Smooth muscle cell (in vitro differentiated cells): ENCODE results near the gene AIG1. TPM values are rescaled to one million over a fixed set of nuclear protein-coding genes. Genes with fewer than 3 reads are reported as not detected.

Source experiments
- DNase-seq: peaks from one replicate; lab custom pipeline; 2025; ENCODE audit not compliant: unreplicated experiment; lab: John Stamatoyannopoulos, UW
- H2AFZ ChIP-seq: fragments of 200-600 bp; sonication (generic); 2 replicates; pipeline ENCODE4 v1.6.0; 2016; ENCODE audit warnings: antibody characterized with exemption, low read depth, mild to moderate bottlenecking
- H3F3A ChIP-seq: fragments of 200-600 bp; sonication (generic); 2 replicates; pipeline ENCODE4 v1.6.0; 2017; ENCODE audit warnings: antibody characterized with exemption, low read depth
- H3K27ac ChIP-seq: fragments of 200-600 bp; sonication (generic); 2 replicates; pipeline ENCODE4 v1.5.1; 2016; ENCODE audit warnings: low read depth, mild to moderate bottlenecking
- H3K27me3 ChIP-seq: fragments of 200-600 bp; sonication (generic); 2 replicates; pipeline ENCODE4 v1.6.1; 2016; ENCODE audit warnings: low read depth, mild to moderate bottlenecking
- H3K36me3 ChIP-seq: fragments of 200-600 bp; sonication (generic); 2 replicates; pipeline ENCODE4 v1.5.1; 2016; ENCODE audit warnings: low read depth
- H3K4me1 ChIP-seq: fragments of 200-600 bp; sonication (generic); 2 replicates; pipeline ENCODE4 v1.5.1; 2016; ENCODE audit warnings: low read depth
- H3K4me2 ChIP-seq: fragments of 200-600 bp; sonication (generic); 2 replicates; pipeline ENCODE4 v1.6.0; 2016; ENCODE audit warnings: mild to moderate bottlenecking
- H3K4me3 ChIP-seq: fragments of 200-600 bp; sonication (generic); 2 replicates; pipeline ENCODE4 v1.5.1; 2016; ENCODE audit warnings: mild to moderate bottlenecking
- H3K79me2 ChIP-seq: fragments of 200-600 bp; sonication (generic); 2 replicates; pipeline ENCODE4 v1.6.0; 2016; ENCODE audit warnings: low read depth, mild to moderate bottlenecking
- H3K9ac ChIP-seq: fragments of 200-600 bp; sonication (generic); 2 replicates; pipeline ENCODE4 v1.6.0; 2016; ENCODE audit warnings: low read depth
- H3K9me3 ChIP-seq: fragments of 200-600 bp; sonication (generic); replicated peaks from 2 replicates; pipeline ENCODE4 v1.5.1; 2016; ENCODE audit warnings: low read depth
- H4K20me1 ChIP-seq: fragments of 200-600 bp; sonication (generic); 2 replicates; pipeline ENCODE4 v1.6.0; 2016; ENCODE audit warnings: low read depth
- whole genome bisulfite sequencing: methylation state at CpG from one replicate; pipeline ENCODE4 v1.1.7; 2016; ENCODE audit warnings: low lambda C conversion rate; 5-methylcytosine and 5-hydroxymethylcytosine counted together
- polyA plus RNA-seq: library from polyadenylated mRNA; unstranded; fragments of >200 nt; fragmentation: Nextera tagmentation; extraction: Ambion mirVana; gene quantifications from 2 replicates; pipeline ENCODE4 v1.2.1, GENCODE V29; 2016
- total RNA-seq: library from RNA; depleted of rRNA; stranded (reverse); fragments of >200 nt; gene quantifications from 2 replicates; pipeline ENCODE4 v1.2.3, GENCODE V29; 2014
- TF ChIP-seq, protein P1 (sequence below): fragments of 200-600 bp; sonication (generic); IDR thresholded peaks from 2 replicates; pipeline ENCODE4 v1.5.1; 2017; ENCODE audit warnings: borderline replicate concordance, mild to moderate bottlenecking, antibody characterized with exemption; ENCODE audit not compliant: insufficient read depth, poor library complexity, severe bottlenecking

AIG1 gene
- total and polyA plus RNA-seq, 2 experiments from 2014 or later, result 9.1 to 25.9 TPM

DNA sequence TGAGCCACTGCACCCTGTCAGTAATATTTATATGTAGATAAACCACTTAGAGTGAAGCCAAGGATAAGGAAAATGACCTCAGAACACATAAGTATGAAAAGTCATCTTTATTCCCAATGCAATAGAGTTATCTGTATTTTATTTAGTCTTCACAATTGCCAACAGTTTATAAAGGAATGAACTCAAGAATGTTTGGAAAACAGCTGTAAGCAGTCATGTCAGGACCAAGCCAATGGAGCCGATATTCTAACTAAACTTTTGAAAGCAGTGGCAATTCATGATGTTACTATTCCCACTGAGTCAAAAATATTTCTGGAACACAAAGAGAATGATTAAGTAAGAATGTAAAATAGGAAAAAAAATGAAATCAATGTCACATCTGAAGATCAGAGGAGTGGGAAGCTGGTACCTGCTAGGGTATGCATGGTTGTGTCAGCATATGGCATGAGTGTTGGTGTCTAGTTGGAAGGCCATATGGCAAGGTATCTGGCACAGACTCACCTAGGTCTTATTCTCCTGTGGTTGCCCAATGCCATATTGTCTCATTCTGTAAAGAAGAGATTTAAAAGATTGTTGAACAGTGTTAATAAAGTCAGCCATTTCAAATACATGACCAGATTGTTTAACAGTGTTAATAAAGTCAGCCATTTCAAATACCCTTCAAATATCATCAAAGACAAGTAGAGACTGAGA, 271.6 kb downstream of the AIG1 start:
- no peak overlapping the region for H3K4me3 ChIP-seq
- H3K4me1 ChIP-seq, result no peaks in the 10 kb centered on the region
- no peaks in the 10 kb centered on the region for H4K20me1 ChIP-seq
- no peak overlapping the region for H2AFZ ChIP-seq
- H3F3A ChIP-seq, result no peaks in the 10 kb centered on the region
- WGBS, result 97% methylated on average over 1 of the region's 1 CpG
- H3K27ac ChIP-seq, result no peak overlapping the region
- H3K27me3 ChIP-seq, result no peaks in the 10 kb centered on the region
- TF ChIP-seq, protein P1, sequence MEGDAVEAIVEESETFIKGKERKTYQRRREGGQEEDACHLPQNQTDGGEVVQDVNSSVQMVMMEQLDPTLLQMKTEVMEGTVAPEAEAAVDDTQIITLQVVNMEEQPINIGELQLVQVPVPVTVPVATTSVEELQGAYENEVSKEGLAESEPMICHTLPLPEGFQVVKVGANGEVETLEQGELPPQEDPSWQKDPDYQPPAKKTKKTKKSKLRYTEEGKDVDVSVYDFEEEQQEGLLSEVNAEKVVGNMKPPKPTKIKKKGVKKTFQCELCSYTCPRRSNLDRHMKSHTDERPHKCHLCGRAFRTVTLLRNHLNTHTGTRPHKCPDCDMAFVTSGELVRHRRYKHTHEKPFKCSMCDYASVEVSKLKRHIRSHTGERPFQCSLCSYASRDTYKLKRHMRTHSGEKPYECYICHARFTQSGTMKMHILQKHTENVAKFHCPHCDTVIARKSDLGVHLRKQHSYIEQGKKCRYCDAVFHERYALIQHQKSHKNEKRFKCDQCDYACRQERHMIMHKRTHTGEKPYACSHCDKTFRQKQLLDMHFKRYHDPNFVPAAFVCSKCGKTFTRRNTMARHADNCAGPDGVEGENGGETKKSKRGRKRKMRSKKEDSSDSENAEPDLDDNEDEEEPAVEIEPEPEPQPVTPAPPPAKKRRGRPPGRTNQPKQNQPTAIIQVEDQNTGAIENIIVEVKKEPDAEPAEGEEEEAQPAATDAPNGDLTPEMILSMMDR, result no peak
- H3K4me2 ChIP-seq, result no peak overlapping the region
- no peak for DNase-seq
- H3K79me2 ChIP-seq, result no peaks in the 10 kb centered on the region
- no peaks in the 10 kb centered on the region for H3K36me3 ChIP-seq
- no peaks in the 10 kb centered on the region for H3K9me3 ChIP-seq
- H3K9ac ChIP-seq, result no peak overlapping the region

DNA sequence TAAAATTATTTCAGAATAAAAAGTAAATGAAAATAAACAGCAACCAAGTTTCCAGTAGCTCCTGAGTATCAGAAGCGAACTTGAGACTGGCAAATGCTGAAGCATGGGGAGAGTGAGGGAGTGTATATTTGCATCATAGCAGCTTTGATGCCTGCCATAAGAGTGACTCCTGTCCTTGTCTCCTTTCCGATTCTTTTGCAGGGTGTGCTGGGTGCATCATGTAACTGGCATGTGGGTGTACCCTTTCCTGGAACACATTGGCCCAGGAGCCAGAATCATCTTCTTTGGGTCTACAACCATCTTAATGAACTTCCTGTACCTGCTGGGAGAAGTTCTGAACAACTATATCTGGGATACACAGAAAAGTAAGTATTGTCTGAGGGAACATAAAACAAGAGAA, 272.4 kb downstream of the AIG1 start:
- WGBS, result 85% methylated on average over 2 of the region's 2 CpGs
- Histone ChIP-seq H3K9ac (no peak overlapping the region), H3K4me2 (no peak overlapping the region), H3K27me3 (no peaks in the 10 kb centered on the region), H3K9me3 (no peaks in the 10 kb centered on the region), H3K4me3 (no peak overlapping the region), H3K36me3 (no peaks in the 10 kb centered on the region), H3K27ac (peak overlapping the region; percentile 11), H3F3A (no peaks in the 10 kb centered on the region), H2AFZ (no peak overlapping the region), H3K79me2 (no peaks in the 10 kb centered on the region), H3K4me1 (no peaks in the 10 kb centered on the region), H4K20me1 (no peaks in the 10 kb centered on the region)
- TF ChIP-seq, protein P1, result no peak
- no peak for DNase-seq

DNA sequence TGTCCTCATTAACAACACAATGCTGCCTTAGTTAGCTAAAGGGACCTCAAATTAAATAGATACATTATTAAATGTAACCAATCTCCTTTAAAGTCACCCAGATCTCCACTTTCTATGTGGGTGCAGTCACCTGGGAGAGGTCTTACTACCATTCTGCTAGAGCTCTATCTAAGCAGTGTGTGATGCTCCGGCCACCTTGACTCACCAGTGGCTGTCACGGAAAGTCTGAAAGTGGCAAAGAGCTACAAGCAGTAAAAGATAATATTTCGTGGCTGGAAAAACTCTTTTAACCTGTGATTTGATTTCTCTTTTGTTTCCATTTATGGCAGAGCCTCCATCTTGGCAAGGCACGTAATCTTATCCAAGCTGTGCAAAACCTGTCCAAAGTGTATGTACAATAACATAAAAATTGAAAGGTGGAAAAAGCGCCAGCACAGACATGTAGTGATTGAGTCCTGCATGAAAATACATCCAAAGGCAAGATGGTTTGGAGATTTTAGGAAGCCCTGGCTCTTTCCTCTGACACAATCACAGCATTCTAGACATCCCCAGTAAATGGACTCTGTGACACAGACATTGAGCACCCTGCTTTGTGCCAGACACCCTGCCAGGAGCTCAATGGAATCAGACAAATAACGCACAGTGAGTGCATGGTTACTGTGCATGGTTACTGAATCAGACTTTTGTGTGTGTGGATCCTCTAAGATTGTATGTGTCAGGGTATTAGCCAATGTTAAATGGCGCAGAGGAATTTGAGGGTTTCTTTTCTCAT, 273.2 kb downstream of the AIG1 start:
- 94% methylated on average over 7 of the region's 7 CpGs for WGBS
- TF ChIP-seq, protein P1, result no peak
- no peaks in the 10 kb centered on the region for H3K27me3 ChIP-seq
- no peaks in the 10 kb centered on the region for H3K36me3 ChIP-seq
- no peak overlapping the region for H2AFZ ChIP-seq
- H4K20me1 ChIP-seq, result no peaks in the 10 kb centered on the region
- H3K27ac ChIP-seq, result peak overlapping the region; percentile 11
- H3K4me3 ChIP-seq, result no peak overlapping the region
- no peak for DNase-seq
- H3K79me2 ChIP-seq, result no peaks in the 10 kb centered on the region
- H3F3A ChIP-seq, result no peaks in the 10 kb centered on the region
- no peak overlapping the region for H3K4me2 ChIP-seq
- no peaks in the 10 kb centered on the region for H3K9me3 ChIP-seq
- no peaks in the 10 kb centered on the region for H3K4me1 ChIP-seq
- no peak overlapping the region for H3K9ac ChIP-seq
